GM18511 (cell line): ENCODE data around the gene KLK7.

Experiments used
- ATAC-seq: cut with Tn5 transposase; IDR thresholded peaks from one replicate; pipeline ENCODE4 v1.9.1; 2021; ENCODE audit warnings: mild to moderate bottlenecking, moderate library complexity; ENCODE audit not compliant: unreplicated experiment

KLK7 gene

GRCh38 chr19:50939596-50939995 lies 44.1 kb downstream of the KLK7 start:
- no peak for ATAC-seq

GRCh38 chr19:50933640-50934039 lies 50.1 kb downstream of the KLK7 start:
- ATAC-seq = no peak

GRCh38 chr19:50932690-50933083 lies 51.0 kb downstream of the KLK7 start:
- no peak for ATAC-seq

GRCh38 chr19:50932018-50932689 lies 51.6 kb downstream of the KLK7 start:
- no peak for ATAC-seq

- ATAC-seq = no peak
These were observed 52.7 kb downstream of the KLK7 start for GRCh38 chr19:50931023-50931422.

GRCh38 chr19:50928831-50929230 lies 54.9 kb downstream of the KLK7 start:
- ATAC-seq = no peak
